WTC11 (cell line): ENCODE data around the gene FCN1. TPM values are rescaled to one million over a fixed set of nuclear protein-coding genes. Genes with fewer than 3 reads are reported as not detected.

Source experiments
- ATAC-seq: fragments of 200-7000 bp; cut with Tn5 transposase; 2 replicates; pipeline ENCODE4 v1.10.0; 2021; ENCODE audit warnings: mild to moderate bottlenecking, moderate library complexity
- CTCF ChIA-PET: fragments of 300-600 bp; sonication (Branson Sonifier 250); formaldehyde crosslinking; loops from one replicate; lab custom pipeline; 2021; ENCODE audit warnings: antibody characterized with exemption; lab: Charles Lee
- POLR2A ChIA-PET: fragments of 350-600 bp; sonication (Branson Sonifier 250); formaldehyde crosslinking; loops from one replicate; lab custom pipeline; 2021; ENCODE audit warnings: antibody characterized with exemption; lab: Charles Lee
- DNase-seq: peaks from one replicate; pipeline ENCODE4 v3.0.0; 2021; ENCODE audit warnings: low spot score
- H3K27ac Mint-ChIP-seq: 2 replicates; pipeline ENCODE4 v1.8.0; 2021; ENCODE audit warnings: mixed read lengths
- H3K27me3 Mint-ChIP-seq: 2 replicates; pipeline ENCODE4 v1.8.0; 2021; ENCODE audit warnings: low read depth, mild to moderate bottlenecking, moderate library complexity, mixed read lengths
- H3K36me3 Mint-ChIP-seq: 2 replicates; pipeline ENCODE4 v1.8.0; 2021; ENCODE audit warnings: mixed read lengths
- H3K4me1 Mint-ChIP-seq: 2 replicates; pipeline ENCODE4 v1.8.0; 2022; ENCODE audit warnings: mixed read lengths
- H3K4me3 Mint-ChIP-seq: 2 replicates; pipeline ENCODE4 v1.8.0; 2021; ENCODE audit warnings: mild to moderate bottlenecking, moderate library complexity, mixed read lengths
- H3K9me3 Mint-ChIP-seq: 2 replicates; pipeline ENCODE4 v1.8.0; 2021; ENCODE audit warnings: mixed read lengths
- CBFB ChIP-seq: sonication (generic); formaldehyde crosslinking; IDR thresholded peaks from 2 replicates; pipeline ENCODE4 v1.8.1; 2022; ENCODE audit warnings: mild to moderate bottlenecking, low read depth, missing genetic modification reagents
- CREM ChIP-seq: sonication (generic); formaldehyde crosslinking; IDR thresholded peaks from 2 replicates; pipeline ENCODE4 v1.8.1; 2022; ENCODE audit warnings: mild to moderate bottlenecking, missing genetic modification reagents, moderate library complexity
- ELF4 ChIP-seq: sonication (generic); formaldehyde crosslinking; IDR thresholded peaks from 2 replicates; pipeline ENCODE4 v1.8.1; 2022; ENCODE audit warnings: low read depth, mild to moderate bottlenecking, moderate library complexity, missing genetic modification reagents
- GABPB1 ChIP-seq: sonication (generic); formaldehyde crosslinking; IDR thresholded peaks from 2 replicates; pipeline ENCODE4 v1.8.1; 2023; ENCODE audit warnings: mild to moderate bottlenecking, missing genetic modification reagents
- GRHL2 ChIP-seq: fragments of 250-450 bp; sonication (Bioruptor Pico); IDR thresholded peaks from 2 replicates; pipeline ENCODE4 v1.8.0; 2022; ENCODE audit warnings: mild to moderate bottlenecking, moderate library complexity; ENCODE audit not compliant: insufficient replicate concordance, severe bottlenecking
- MYBL2 ChIP-seq: sonication (generic); formaldehyde crosslinking; IDR thresholded peaks from 2 replicates; pipeline ENCODE4 v1.8.1; 2023; ENCODE audit warnings: mild to moderate bottlenecking, moderate library complexity, missing genetic modification reagents
- NFE2L1 ChIP-seq: sonication (generic); formaldehyde crosslinking; IDR thresholded peaks from 2 replicates; pipeline ENCODE4 v1.8.1; 2023; ENCODE audit warnings: missing genetic modification reagents
- NR1H2 ChIP-seq: sonication (generic); formaldehyde crosslinking; IDR thresholded peaks from 2 replicates; pipeline ENCODE4 v1.9.0; 2021; ENCODE audit warnings: mild to moderate bottlenecking, moderate library complexity, missing genetic modification reagents
- OVOL2 ChIP-seq: fragments of 250-450 bp; sonication (Bioruptor Pico); IDR thresholded peaks from 2 replicates; pipeline ENCODE4 v1.9.0; 2021; ENCODE audit warnings: mild to moderate bottlenecking, borderline replicate concordance
- ZNF121 ChIP-seq: sonication (generic); formaldehyde crosslinking; IDR thresholded peaks from 2 replicates; pipeline ENCODE4 v1.8.0; 2023; ENCODE audit warnings: missing genetic modification reagents
- ZNF263 ChIP-seq: sonication (generic); formaldehyde crosslinking; IDR thresholded peaks from 2 replicates; pipeline ENCODE4 v1.8.1; 2022; ENCODE audit warnings: low read depth, mild to moderate bottlenecking, moderate library complexity, missing genetic modification reagents
- total RNA-seq: library from RNA; stranded (reverse); gene quantifications from 3 replicates; pipeline ENCODE4 v1.2.3, GENCODE V29; 2021
- TF ChIP-seq, protein P1 (sequence below): sonication (generic); formaldehyde crosslinking; IDR thresholded peaks from 2 replicates; pipeline ENCODE4 v1.8.1; 2023; ENCODE audit warnings: mild to moderate bottlenecking, missing genetic modification reagents, moderate library complexity
- TF ChIP-seq, protein P2 (sequence below): sonication (generic); formaldehyde crosslinking; IDR thresholded peaks from 2 replicates; pipeline ENCODE4 v1.8.0; 2022; ENCODE audit warnings: mild to moderate bottlenecking, missing genetic modification reagents
- TF ChIP-seq, protein P3 (sequence below): sonication (generic); formaldehyde crosslinking; IDR thresholded peaks from 2 replicates; pipeline ENCODE4 v1.8.1; 2023; ENCODE audit warnings: mild to moderate bottlenecking, moderate library complexity, missing genetic modification reagents
- TF ChIP-seq, protein P4 (sequence below): fragments of 250-450 bp; sonication (Bioruptor Pico); IDR thresholded peaks from 2 replicates; pipeline ENCODE4 v1.9.0; 2021; ENCODE audit warnings: moderate library complexity, mild to moderate bottlenecking, inconsistent platforms, borderline replicate concordance
- TF ChIP-seq, protein P5 (sequence below): sonication (generic); formaldehyde crosslinking; IDR thresholded peaks from 2 replicates; pipeline ENCODE4 v1.8.1; 2022; ENCODE audit warnings: low read depth, mild to moderate bottlenecking, moderate library complexity, missing genetic modification reagents, borderline replicate concordance
- TF ChIP-seq, protein P6 (sequence below): sonication (generic); formaldehyde crosslinking; IDR thresholded peaks from 2 replicates; pipeline ENCODE4 v1.8.0; 2022; ENCODE audit warnings: missing genetic modification reagents
- TF ChIP-seq, protein P7 (sequence below): fragments of 200-600 bp; IDR thresholded peaks from 2 replicates; pipeline ENCODE4 v1.8.0; 2022; ENCODE audit warnings: antibody characterized with exemption
- TF ChIP-seq, protein P8 (sequence below): sonication (generic); formaldehyde crosslinking; IDR thresholded peaks from 2 replicates; pipeline ENCODE4 v1.8.1; 2022; ENCODE audit warnings: mild to moderate bottlenecking, missing genetic modification reagents, moderate library complexity, borderline replicate concordance
- TF ChIP-seq, protein P9 (sequence below): sonication (generic); formaldehyde crosslinking; conservative IDR thresholded peaks from 2 replicates; pipeline ENCODE4 v1.8.1; 2022; ENCODE audit warnings: mild to moderate bottlenecking, missing genetic modification reagents

The FCN1 gene
- total RNA-seq, 1 experiment from 2014 or later: not detected

DNA sequence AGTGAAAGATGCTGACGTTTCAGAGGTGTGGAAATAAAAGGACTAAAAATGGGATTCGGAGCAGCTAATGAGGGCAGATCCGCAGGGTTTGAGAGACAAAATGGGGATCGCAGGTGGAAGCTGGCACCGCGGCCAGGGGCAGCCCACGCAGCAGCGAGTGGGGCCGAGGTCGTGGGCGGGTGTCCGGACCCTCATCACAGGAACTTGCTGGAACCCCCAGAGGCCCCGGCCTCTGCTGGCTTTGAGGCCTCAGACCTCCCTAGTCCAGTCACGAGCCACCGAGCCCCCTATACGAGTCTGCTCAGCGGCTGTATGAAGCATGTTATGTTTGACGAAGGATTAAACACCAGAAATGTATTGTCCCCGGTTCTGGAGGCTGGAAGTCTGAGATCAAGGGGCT is 45.8 kb upstream of the FCN1 start:
- H3K9me3 Mint-ChIP-seq: peaks cover 3% of the 10 kb centered on the region; the same call in 1 of the 2 replicates
- ChIA-PET CTCF (interaction anchor here (1.1 kb wide), 1 partner anchor 12 kb away, joined by 3 read pairs; no protein-coding TSS in a partner anchor), POLR2A (no interaction called here)
- no peak overlapping the region for H3K4me3 Mint-ChIP-seq
- H3K4me1 Mint-ChIP-seq: peaks cover 12% of the 10 kb centered on the region
- TF ChIP-seq GABPB1 (CRISPR knock-in tag) (no peak), GRHL2 (CRISPR knock-in tag) (no peak), NR1H2 (CRISPR knock-in tag) (no peak), ZNF263 (CRISPR knock-in tag) (no peak)
- TF ChIP-seq, protein P1, sequence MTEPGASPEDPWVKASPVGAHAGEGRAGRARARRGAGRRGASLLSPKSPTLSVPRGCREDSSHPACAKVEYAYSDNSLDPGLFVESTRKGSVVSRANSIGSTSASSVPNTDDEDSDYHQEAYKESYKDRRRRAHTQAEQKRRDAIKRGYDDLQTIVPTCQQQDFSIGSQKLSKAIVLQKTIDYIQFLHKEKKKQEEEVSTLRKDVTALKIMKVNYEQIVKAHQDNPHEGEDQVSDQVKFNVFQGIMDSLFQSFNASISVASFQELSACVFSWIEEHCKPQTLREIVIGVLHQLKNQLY (CRISPR knock-in tag): no peak
- TF ChIP-seq, protein P2, sequence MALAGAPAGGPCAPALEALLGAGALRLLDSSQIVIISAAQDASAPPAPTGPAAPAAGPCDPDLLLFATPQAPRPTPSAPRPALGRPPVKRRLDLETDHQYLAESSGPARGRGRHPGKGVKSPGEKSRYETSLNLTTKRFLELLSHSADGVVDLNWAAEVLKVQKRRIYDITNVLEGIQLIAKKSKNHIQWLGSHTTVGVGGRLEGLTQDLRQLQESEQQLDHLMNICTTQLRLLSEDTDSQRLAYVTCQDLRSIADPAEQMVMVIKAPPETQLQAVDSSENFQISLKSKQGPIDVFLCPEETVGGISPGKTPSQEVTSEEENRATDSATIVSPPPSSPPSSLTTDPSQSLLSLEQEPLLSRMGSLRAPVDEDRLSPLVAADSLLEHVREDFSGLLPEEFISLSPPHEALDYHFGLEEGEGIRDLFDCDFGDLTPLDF (CRISPR knock-in tag): no peak
- TF ChIP-seq, protein P3, sequence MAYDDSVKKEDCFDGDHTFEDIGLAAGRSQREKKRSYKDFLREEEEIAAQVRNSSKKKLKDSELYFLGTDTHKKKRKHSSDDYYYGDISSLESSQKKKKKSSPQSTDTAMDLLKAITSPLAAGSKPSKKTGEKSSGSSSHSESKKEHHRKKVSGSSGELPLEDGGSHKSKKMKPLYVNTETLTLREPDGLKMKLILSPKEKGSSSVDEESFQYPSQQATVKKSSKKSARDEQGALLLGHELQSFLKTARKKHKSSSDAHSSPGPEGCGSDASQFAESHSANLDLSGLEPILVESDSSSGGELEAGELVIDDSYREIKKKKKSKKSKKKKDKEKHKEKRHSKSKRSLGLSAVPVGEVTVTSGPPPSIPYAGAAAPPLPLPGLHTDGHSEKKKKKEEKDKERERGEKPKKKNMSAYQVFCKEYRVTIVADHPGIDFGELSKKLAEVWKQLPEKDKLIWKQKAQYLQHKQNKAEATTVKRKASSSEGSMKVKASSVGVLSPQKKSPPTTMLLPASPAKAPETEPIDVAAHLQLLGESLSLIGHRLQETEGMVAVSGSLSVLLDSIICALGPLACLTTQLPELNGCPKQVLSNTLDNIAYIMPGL (CRISPR knock-in tag): no peak
- TF ChIP-seq, protein P4, sequence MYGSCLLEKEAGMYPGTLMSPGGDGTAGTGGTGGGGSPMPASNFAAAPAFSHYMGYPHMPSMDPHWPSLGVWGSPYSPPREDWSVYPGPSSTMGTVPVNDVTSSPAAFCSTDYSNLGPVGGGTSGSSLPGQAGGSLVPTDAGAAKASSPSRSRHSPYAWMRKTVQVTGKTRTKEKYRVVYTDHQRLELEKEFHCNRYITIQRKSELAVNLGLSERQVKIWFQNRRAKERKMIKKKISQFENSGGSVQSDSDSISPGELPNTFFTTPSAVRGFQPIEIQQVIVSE: no peak
- TF ChIP-seq, protein P5, sequence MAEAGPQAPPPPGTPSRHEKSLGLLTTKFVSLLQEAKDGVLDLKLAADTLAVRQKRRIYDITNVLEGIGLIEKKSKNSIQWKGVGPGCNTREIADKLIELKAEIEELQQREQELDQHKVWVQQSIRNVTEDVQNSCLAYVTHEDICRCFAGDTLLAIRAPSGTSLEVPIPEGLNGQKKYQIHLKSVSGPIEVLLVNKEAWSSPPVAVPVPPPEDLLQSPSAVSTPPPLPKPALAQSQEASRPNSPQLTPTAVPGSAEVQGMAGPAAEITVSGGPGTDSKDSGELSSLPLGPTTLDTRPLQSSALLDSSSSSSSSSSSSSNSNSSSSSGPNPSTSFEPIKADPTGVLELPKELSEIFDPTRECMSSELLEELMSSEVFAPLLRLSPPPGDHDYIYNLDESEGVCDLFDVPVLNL (CRISPR knock-in tag): no peak
- TF ChIP-seq, protein P6, sequence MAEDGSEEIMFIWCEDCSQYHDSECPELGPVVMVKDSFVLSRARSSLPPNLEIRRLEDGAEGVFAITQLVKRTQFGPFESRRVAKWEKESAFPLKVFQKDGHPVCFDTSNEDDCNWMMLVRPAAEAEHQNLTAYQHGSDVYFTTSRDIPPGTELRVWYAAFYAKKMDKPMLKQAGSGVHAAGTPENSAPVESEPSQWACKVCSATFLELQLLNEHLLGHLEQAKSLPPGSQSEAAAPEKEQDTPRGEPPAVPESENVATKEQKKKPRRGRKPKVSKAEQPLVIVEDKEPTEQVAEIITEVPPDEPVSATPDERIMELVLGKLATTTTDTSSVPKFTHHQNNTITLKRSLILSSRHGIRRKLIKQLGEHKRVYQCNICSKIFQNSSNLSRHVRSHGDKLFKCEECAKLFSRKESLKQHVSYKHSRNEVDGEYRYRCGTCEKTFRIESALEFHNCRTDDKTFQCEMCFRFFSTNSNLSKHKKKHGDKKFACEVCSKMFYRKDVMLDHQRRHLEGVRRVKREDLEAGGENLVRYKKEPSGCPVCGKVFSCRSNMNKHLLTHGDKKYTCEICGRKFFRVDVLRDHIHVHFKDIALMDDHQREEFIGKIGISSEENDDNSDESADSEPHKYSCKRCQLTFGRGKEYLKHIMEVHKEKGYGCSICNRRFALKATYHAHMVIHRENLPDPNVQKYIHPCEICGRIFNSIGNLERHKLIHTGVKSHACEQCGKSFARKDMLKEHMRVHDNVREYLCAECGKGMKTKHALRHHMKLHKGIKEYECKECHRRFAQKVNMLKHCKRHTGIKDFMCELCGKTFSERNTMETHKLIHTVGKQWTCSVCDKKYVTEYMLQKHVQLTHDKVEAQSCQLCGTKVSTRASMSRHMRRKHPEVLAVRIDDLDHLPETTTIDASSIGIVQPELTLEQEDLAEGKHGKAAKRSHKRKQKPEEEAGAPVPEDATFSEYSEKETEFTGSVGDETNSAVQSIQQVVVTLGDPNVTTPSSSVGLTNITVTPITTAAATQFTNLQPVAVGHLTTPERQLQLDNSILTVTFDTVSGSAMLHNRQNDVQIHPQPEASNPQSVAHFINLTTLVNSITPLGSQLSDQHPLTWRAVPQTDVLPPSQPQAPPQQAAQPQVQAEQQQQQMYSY: no peak
- no peak overlapping the region for H3K27ac Mint-ChIP-seq
- H3K36me3 Mint-ChIP-seq: no peaks in the 10 kb centered on the region
- DNase-seq (no peak), ATAC-seq (no peak)
- no peaks in the 10 kb centered on the region for H3K27me3 Mint-ChIP-seq

DNA sequence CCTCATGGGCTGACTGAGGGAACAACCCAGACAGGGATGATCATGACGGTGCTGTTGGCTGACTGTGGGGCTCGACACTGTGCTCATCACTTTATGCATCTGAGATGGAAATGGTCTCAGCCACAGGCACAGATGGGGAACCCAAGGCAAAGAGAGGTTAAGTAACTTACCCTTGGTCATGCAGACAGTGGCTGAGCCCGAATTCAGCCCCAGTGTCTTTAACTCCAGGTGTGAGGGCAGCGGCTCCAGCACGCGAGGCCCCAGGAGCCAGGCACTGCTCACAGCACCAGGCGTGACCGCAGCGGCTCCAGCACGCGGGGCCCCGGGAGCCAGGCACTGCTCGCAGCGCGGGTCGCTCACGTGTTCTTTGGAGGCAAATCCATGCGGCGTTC is 45.3 kb upstream of the FCN1 start:
- peaks cover 8% of the 10 kb centered on the region for H3K4me1 Mint-ChIP-seq
- CTCF ChIA-PET: no interaction called here
- no peak overlapping the region for H3K4me3 Mint-ChIP-seq

More for the DNA sequence above, 45.3 kb upstream of the FCN1 start:
- POLR2A ChIA-PET: no interaction called here
- Mint-ChIP-seq H3K36me3 (no peaks in the 10 kb centered on the region), H3K27ac (no peak overlapping the region), H3K9me3 (peaks cover 3% of the 10 kb centered on the region; the same call in 1 of the 2 replicates), H3K27me3 (no peaks in the 10 kb centered on the region)
- DNase-seq (no peak), ATAC-seq (no peak)
- TF ChIP-seq CREM (CRISPR knock-in tag) (no peak), ZNF121 (CRISPR knock-in tag) (no peak), NFE2L1 (CRISPR knock-in tag) (no peak), ELF4 (CRISPR knock-in tag) (no peak), MYBL2 (no peak), OVOL2 (CRISPR knock-in tag) (no peak), CBFB (CRISPR knock-in tag) (no peak)
- TF ChIP-seq, protein P7, sequence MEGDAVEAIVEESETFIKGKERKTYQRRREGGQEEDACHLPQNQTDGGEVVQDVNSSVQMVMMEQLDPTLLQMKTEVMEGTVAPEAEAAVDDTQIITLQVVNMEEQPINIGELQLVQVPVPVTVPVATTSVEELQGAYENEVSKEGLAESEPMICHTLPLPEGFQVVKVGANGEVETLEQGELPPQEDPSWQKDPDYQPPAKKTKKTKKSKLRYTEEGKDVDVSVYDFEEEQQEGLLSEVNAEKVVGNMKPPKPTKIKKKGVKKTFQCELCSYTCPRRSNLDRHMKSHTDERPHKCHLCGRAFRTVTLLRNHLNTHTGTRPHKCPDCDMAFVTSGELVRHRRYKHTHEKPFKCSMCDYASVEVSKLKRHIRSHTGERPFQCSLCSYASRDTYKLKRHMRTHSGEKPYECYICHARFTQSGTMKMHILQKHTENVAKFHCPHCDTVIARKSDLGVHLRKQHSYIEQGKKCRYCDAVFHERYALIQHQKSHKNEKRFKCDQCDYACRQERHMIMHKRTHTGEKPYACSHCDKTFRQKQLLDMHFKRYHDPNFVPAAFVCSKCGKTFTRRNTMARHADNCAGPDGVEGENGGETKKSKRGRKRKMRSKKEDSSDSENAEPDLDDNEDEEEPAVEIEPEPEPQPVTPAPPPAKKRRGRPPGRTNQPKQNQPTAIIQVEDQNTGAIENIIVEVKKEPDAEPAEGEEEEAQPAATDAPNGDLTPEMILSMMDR: no peak
- TF ChIP-seq, protein P8, sequence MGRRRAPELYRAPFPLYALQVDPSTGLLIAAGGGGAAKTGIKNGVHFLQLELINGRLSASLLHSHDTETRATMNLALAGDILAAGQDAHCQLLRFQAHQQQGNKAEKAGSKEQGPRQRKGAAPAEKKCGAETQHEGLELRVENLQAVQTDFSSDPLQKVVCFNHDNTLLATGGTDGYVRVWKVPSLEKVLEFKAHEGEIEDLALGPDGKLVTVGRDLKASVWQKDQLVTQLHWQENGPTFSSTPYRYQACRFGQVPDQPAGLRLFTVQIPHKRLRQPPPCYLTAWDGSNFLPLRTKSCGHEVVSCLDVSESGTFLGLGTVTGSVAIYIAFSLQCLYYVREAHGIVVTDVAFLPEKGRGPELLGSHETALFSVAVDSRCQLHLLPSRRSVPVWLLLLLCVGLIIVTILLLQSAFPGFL (CRISPR knock-in tag): no peak
- TF ChIP-seq, protein P9, sequence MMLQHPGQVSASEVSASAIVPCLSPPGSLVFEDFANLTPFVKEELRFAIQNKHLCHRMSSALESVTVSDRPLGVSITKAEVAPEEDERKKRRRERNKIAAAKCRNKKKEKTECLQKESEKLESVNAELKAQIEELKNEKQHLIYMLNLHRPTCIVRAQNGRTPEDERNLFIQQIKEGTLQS (CRISPR knock-in tag): no peak
